GM23248 (cell line): ENCODE data around the gene GPX6. TPM values are rescaled to one million over a fixed set of nuclear protein-coding genes. Genes with fewer than 3 reads are reported as not detected.

Experiments used
- DNase-seq: peaks from one replicate; pipeline ENCODE4 v3.0.0-alpha.2; 2015
- H2AFZ ChIP-seq: fragments of 200-600 bp; sonication (generic); 2 replicates; pipeline ENCODE4 v1.6.1; 2016; ENCODE audit warnings: antibody characterized with exemption
- H3F3A ChIP-seq: fragments of 200-600 bp; sonication (generic); 2 replicates; pipeline ENCODE4 v1.6.1; 2016; ENCODE audit warnings: mild to moderate bottlenecking, antibody characterized with exemption, mixed run types; ENCODE audit not compliant: insufficient read depth
- H3K27ac ChIP-seq: fragments of 200-600 bp; sonication (generic); 2 replicates; pipeline ENCODE4 v1.5.1; 2016; ENCODE audit warnings: mild to moderate bottlenecking
- H3K27me3 ChIP-seq: fragments of 200-600 bp; sonication (generic); replicated peaks from 2 replicates; pipeline ENCODE4 v1.6.1; 2016; ENCODE audit warnings: mild to moderate bottlenecking; ENCODE audit not compliant: insufficient read depth
- H3K36me3 ChIP-seq: fragments of 200-600 bp; sonication (generic); 2 replicates; pipeline ENCODE4 v1.6.1; 2016; ENCODE audit warnings: low read depth, mild to moderate bottlenecking
- H3K4me1 ChIP-seq: fragments of 200-600 bp; sonication (generic); 2 replicates; pipeline ENCODE4 v1.6.1; 2016; ENCODE audit warnings: mild to moderate bottlenecking; ENCODE audit not compliant: insufficient read depth
- H3K4me2 ChIP-seq: fragments of 200-600 bp; sonication (generic); one replicate; pipeline ENCODE4 v1.6.1; 2016; ENCODE audit warnings: mild to moderate bottlenecking; ENCODE audit not compliant: unreplicated experiment
- H3K4me3 ChIP-seq: fragments of 200-600 bp; sonication (generic); 2 replicates; pipeline ENCODE4 v1.5.1; 2016; ENCODE audit warnings: mild to moderate bottlenecking
- H3K79me2 ChIP-seq: fragments of 200-600 bp; sonication (generic); 2 replicates; pipeline ENCODE4 v1.6.1; 2016; ENCODE audit warnings: mild to moderate bottlenecking; ENCODE audit not compliant: insufficient read depth
- H3K9ac ChIP-seq: fragments of 200-600 bp; sonication (generic); 2 replicates; pipeline ENCODE4 v1.6.1; 2016; ENCODE audit warnings: mild to moderate bottlenecking
- H3K9me2 ChIP-seq: fragments of 200-600 bp; sonication (generic); 2 replicates; pipeline ENCODE4 v1.6.1; 2016; ENCODE audit warnings: mixed run types, mild to moderate bottlenecking, moderate library complexity; ENCODE audit not compliant: insufficient read depth
- H3K9me3 ChIP-seq: fragments of 200-600 bp; sonication (generic); one replicate; pipeline ENCODE4 v1.6.1; 2017; ENCODE audit warnings: low read depth
- H4K20me1 ChIP-seq: fragments of 200-600 bp; sonication (generic); 2 replicates; pipeline ENCODE4 v1.6.0; 2016; ENCODE audit not compliant: insufficient read depth
- EZH2 ChIP-seq: fragments of 200-600 bp; sonication (generic); IDR thresholded peaks from 2 replicates; pipeline ENCODE4 v1.6.1; 2018; ENCODE audit warnings: antibody characterized with exemption, mild to moderate bottlenecking; ENCODE audit not compliant: insufficient read depth, poor library complexity, severe bottlenecking
- EZH2phosphoT487 ChIP-seq: fragments of 200-600 bp; sonication (generic); IDR thresholded peaks from 2 replicates; pipeline ENCODE4 v1.6.1; 2018; ENCODE audit warnings: antibody characterized with exemption, moderate library complexity, mild to moderate bottlenecking, low read depth; ENCODE audit not compliant: insufficient read depth
- WGBS, 2 experiments: methylation state at CpG; one replicate each; pipeline ENCODE4 v1.1.6; 2015 to 2017; ENCODE audit warnings: low lambda C conversion rate in 2 of 2, low coverage in 1 of 2; ENCODE audit errors: missing lambda C conversion rate in 2 of 2; 5-methylcytosine and 5-hydroxymethylcytosine counted together
- in situ Hi-C: fragments of 300-500 bp; cut with MboI; formaldehyde crosslinking; loops from 2 replicates; pipeline ENCODE4 v1.15.0; 2020
- polyA plus RNA-seq: library from polyadenylated mRNA; unstranded; fragments of >200 nt; fragmentation: Nextera tagmentation; extraction: Ambion mirVana; gene quantifications from 2 replicates; pipeline ENCODE4 v1.2.1, GENCODE V29; 2016
- total RNA-seq: library from RNA; depleted of rRNA; stranded (reverse); fragments of >200 nt; shearing (Covaris generic); gene quantifications from 2 replicates; pipeline ENCODE4 v1.2.3, GENCODE V29; 2014

GPX6 gene
- total and polyA plus RNA-seq, 2 experiments from 2014 or later, result not detected

GRCh38 chr6:28537509-28538140 lies 22.0 kb upstream of the GPX6 start:
- Histone ChIP-seq H2AFZ (no peak overlapping the region), H3K27ac (no peak overlapping the region), H4K20me1 (no peaks in the 10 kb centered on the region), H3F3A (peaks cover 18% of the 10 kb centered on the region), H3K4me2 (peak overlapping the region; percentile 60), H3K9ac (no peak overlapping the region), H3K79me2 (no peaks in the 10 kb centered on the region), H3K4me3 (no peak overlapping the region), H3K4me1 (no peaks in the 10 kb centered on the region; the same call in 1 of the 2 replicates), H3K27me3 (peaks cover 3% of the 10 kb centered on the region; the same call in 1 of the 2 replicates), H3K9me2 (no peaks in the 10 kb centered on the region), H3K9me3 (no peaks in the 10 kb centered on the region), H3K36me3 (no peaks in the 10 kb centered on the region)
- no peak for TF ChIP-seq EZH2phosphoT487
- peak; percentile 2 for DNase-seq
- WGBS, 2 experiments, result 36 to 42% methylated on average over 22 of the region's 22 CpGs
- in situ Hi-C loops, result no loop called here

GRCh38 chr6:28537065-28537464 lies 21.5 kb upstream of the GPX6 start:
- H4K20me1 ChIP-seq, result no peaks in the 10 kb centered on the region
- peak overlapping the region; percentile 60 for H3K4me2 ChIP-seq
- H3K36me3 ChIP-seq, result no peaks in the 10 kb centered on the region
- no peak for TF ChIP-seq EZH2phosphoT487
- TF ChIP-seq EZH2, result no peak
- H3K9me2 ChIP-seq, result no peaks in the 10 kb centered on the region
- no peaks in the 10 kb centered on the region for H3K9me3 ChIP-seq
- no peaks in the 10 kb centered on the region for H3K79me2 ChIP-seq
- in situ Hi-C loops, result no loop called here
- H2AFZ ChIP-seq, result peak overlapping the region; percentile 71
- H3K27me3 ChIP-seq, result peaks cover 3% of the 10 kb centered on the region; the same call in 1 of the 2 replicates
- DNase-seq, result peak; percentile 36
- peak overlapping the region; percentile 61 for H3K4me3 ChIP-seq
- H3K27ac ChIP-seq, result no peak overlapping the region
- peaks cover 12% of the 10 kb centered on the region for H3F3A ChIP-seq
- no peak overlapping the region for H3K9ac ChIP-seq
- WGBS, 2 experiments, result 3 to 4% methylated on average over 18 of the region's 18 CpGs
- H3K4me1 ChIP-seq, result no peaks in the 10 kb centered on the region; the same call in 1 of the 2 replicates

- Histone ChIP-seq H3K79me2 (no peaks in the 10 kb centered on the region), H3K4me3 (no peak overlapping the region), H3K9ac (no peak overlapping the region), H2AFZ (no peak overlapping the region), H3K36me3 (no peaks in the 10 kb centered on the region), H3K4me2 (no peak overlapping the region), H3F3A (no peaks in the 10 kb centered on the region), H3K4me1 (no peaks in the 10 kb centered on the region; the same call in 1 of the 2 replicates), H3K9me3 (no peaks in the 10 kb centered on the region), H3K9me2 (no peaks in the 10 kb centered on the region), H3K27ac (no peak overlapping the region), H3K27me3 (peaks cover 3% of the 10 kb centered on the region; the same call in 1 of the 2 replicates), H4K20me1 (no peaks in the 10 kb centered on the region)
- TF ChIP-seq EZH2phosphoT487, result no peak
- no peak for TF ChIP-seq EZH2
- 0% methylated on average over 2 of the region's 2 CpGs for WGBS, 2 experiments
- no peak for DNase-seq
- in situ Hi-C loops, result no loop called here
Observed at GRCh38 chr6:28534875-28535274, 19.3 kb upstream of the GPX6 start.

GRCh38 chr6:28534306-28534705 lies 18.7 kb upstream of the GPX6 start:
- Histone ChIP-seq H3K9me2 (no peaks in the 10 kb centered on the region), H3K79me2 (no peaks in the 10 kb centered on the region), H3K36me3 (no peaks in the 10 kb centered on the region), H2AFZ (no peak overlapping the region), H3K4me2 (no peak overlapping the region), H3K27ac (no peak overlapping the region), H3K4me1 (no peaks in the 10 kb centered on the region; the same call in 1 of the 2 replicates), H3K4me3 (no peak overlapping the region), H3F3A (no peaks in the 10 kb centered on the region), H3K27me3 (peaks cover 3% of the 10 kb centered on the region; the same call in 1 of the 2 replicates), H3K9me3 (no peaks in the 10 kb centered on the region), H4K20me1 (no peaks in the 10 kb centered on the region), H3K9ac (no peak overlapping the region)
- 43% methylated on average over 3 of the region's 3 CpGs for WGBS, 2 experiments
- DNase-seq, result no peak
- in situ Hi-C loops, result no loop called here
- TF ChIP-seq EZH2phosphoT487, result no peak
